HUDEP-2 (cell line): ENCODE measurements around the gene CSTPP1.

Experiments
- DNase-seq, 76 experiments: peaks; one replicate each; lab custom pipeline; 2025; ENCODE audit not compliant: unreplicated experiment in 76 of 76; lab: John Stamatoyannopoulos, UW

The CSTPP1 gene

GRCh38 chr11:47152953-47153950 lies 216.7 kb downstream of the CSTPP1 start:
- peak in 62 of 76 experiments; percentile 3 to 72 (median 48) for DNase-seq

GRCh38 chr11:47154616-47155570 lies 218.3 kb downstream of the CSTPP1 start:
- no peak for DNase-seq

- no peak for DNase-seq
These were observed 219.3 kb downstream of the CSTPP1 start for GRCh38 chr11:47155879-47156278.

- DNase-seq: no peak
These were observed 219.8 kb downstream of the CSTPP1 start for GRCh38 chr11:47156333-47156732.

- DNase-seq: no peak
These were observed 220.4 kb downstream of the CSTPP1 start for GRCh38 chr11:47156951-47157350.

GRCh38 chr11:47157805-47158204 lies 221.2 kb downstream of the CSTPP1 start:
- no peak for DNase-seq

- DNase-seq: no peak
These were observed 221.7 kb downstream of the CSTPP1 start for GRCh38 chr11:47158242-47158641.

GRCh38 chr11:47160753-47161133 lies 224.2 kb downstream of the CSTPP1 start:
- DNase-seq: no peak

- peak in 68 of 76 experiments; percentile 5 to 71 (median 46) for DNase-seq
These were observed 224.7 kb downstream of the CSTPP1 start for GRCh38 chr11:47161134-47161854.

GRCh38 chr11:47161890-47162289 lies 225.3 kb downstream of the CSTPP1 start:
- no peak for DNase-seq

- DNase-seq: no peak
These were observed 225.9 kb downstream of the CSTPP1 start for GRCh38 chr11:47162426-47162825.

- DNase-seq: no peak
These were observed 226.6 kb downstream of the CSTPP1 start for GRCh38 chr11:47163193-47163592.

GRCh38 chr11:47163898-47164297 lies 227.3 kb downstream of the CSTPP1 start:
- DNase-seq: no peak

GRCh38 chr11:47164321-47164720 lies 227.8 kb downstream of the CSTPP1 start:
- DNase-seq: no peak

GRCh38 chr11:47165253-47165840 lies 228.8 kb downstream of the CSTPP1 start:
- no peak for DNase-seq

- no peak for DNase-seq
These were observed 229.8 kb downstream of the CSTPP1 start for GRCh38 chr11:47166368-47166767.

- DNase-seq: no peak
These were observed 234.7 kb downstream of the CSTPP1 start for GRCh38 chr11:47171061-47171838.

GRCh38 chr11:47171856-47172255 lies 235.3 kb downstream of the CSTPP1 start:
- DNase-seq: no peak

- DNase-seq: no peak
These were observed 236.3 kb downstream of the CSTPP1 start for GRCh38 chr11:47172740-47173336.
